ENCODE measurements around the gene DOCK10.

- no peak for TF ChIP-seq CTCF (IDR thresholded peaks at IDR 0.05 in 2 of 3, conservative IDR thresholded peaks at IDR 0.05 in 1 of 3; ENCODE audit: control insufficient read depth in 2 of 3, extremely low read depth in 1 of 3, insufficient read depth in 1 of 3, low read depth in 3 of 3, low read length in 3 of 3)
- no peak for TF ChIP-seq NR2C2 (IDR thresholded peaks at IDR 0.05; ENCODE audit: borderline replicate concordance, control insufficient read depth, insufficient read length, low read depth)
These were observed 317.9 kb downstream of the DOCK10 start for GRCh38 chr2:224724331-224724730.
